GM10248 (cell line): ENCODE results near the gene RAD51B.

Experiments used
- CTCF ChIA-PET: fragments of 300-600 bp; sonication (Branson Sonifier 250); formaldehyde crosslinking; extraction: SDS; loops from one replicate; lab custom pipeline; 2021; ENCODE audit warnings: antibody characterized with exemption; lab: Yijun Ruan, JAX
- POLR2A ChIA-PET: fragments of 350-650 bp; sonication (Branson Sonifier 250); formaldehyde crosslinking; extraction: SDS; loops from one replicate; lab custom pipeline; 2020; ENCODE audit warnings: antibody characterized with exemption; lab: Yijun Ruan, JAX
- DNase-seq: peaks from one replicate; pipeline ENCODE4 v3.0.0; 2012; ENCODE audit errors: extremely low spot score
- TF ChIP-seq, protein P1 (sequence below): IDR thresholded peaks from 2 replicates; pipeline ENCODE4 v1.5.1; 2012; ENCODE audit warnings: mild to moderate bottlenecking, low read depth; ENCODE audit errors: extremely low read depth, missing control alignments, control extremely low read depth

RAD51B gene

DNA sequence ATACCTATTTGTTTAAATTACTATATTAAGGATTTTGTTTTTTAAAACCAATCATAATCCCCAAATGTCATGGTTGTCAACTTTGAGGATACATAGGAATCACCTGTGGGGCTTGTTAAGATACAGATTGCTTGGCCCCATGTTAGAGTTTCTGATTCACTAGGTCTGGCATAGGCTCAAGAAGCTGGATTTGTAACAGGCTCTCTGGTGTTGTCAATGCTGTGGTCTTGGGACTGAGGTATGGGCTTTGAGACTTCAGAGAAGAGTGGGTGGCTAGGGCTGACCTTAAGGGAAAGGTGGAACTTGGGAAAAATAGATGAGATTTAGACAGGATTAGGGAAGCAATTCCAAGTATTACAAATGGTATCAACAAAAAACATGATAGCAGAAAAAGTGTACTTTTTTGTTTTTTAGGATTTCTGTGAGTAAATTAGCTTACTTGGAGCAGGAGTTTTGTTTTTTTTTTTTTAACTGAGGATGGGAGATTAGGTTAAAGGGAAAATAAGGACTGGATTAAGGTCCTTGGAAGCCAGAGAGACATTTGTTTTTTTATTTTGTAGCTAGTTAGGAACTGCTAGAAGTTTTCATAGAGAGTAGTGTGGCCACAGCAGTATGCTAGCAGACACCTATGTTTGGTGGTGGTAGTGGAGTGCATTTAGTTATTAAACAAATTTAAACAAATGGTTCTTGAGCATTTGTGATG lies 88.6 kb downstream of the RAD51B start:
- ChIA-PET CTCF (interaction anchor here (1.1 kb wide), 1 partner anchor 35 kb away, joined by 3 read pairs; no protein-coding TSS in a partner anchor), POLR2A (no interaction called here)
- no peak for DNase-seq
- TF ChIP-seq, protein P1, sequence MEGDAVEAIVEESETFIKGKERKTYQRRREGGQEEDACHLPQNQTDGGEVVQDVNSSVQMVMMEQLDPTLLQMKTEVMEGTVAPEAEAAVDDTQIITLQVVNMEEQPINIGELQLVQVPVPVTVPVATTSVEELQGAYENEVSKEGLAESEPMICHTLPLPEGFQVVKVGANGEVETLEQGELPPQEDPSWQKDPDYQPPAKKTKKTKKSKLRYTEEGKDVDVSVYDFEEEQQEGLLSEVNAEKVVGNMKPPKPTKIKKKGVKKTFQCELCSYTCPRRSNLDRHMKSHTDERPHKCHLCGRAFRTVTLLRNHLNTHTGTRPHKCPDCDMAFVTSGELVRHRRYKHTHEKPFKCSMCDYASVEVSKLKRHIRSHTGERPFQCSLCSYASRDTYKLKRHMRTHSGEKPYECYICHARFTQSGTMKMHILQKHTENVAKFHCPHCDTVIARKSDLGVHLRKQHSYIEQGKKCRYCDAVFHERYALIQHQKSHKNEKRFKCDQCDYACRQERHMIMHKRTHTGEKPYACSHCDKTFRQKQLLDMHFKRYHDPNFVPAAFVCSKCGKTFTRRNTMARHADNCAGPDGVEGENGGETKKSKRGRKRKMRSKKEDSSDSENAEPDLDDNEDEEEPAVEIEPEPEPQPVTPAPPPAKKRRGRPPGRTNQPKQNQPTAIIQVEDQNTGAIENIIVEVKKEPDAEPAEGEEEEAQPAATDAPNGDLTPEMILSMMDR = no peak

DNA sequence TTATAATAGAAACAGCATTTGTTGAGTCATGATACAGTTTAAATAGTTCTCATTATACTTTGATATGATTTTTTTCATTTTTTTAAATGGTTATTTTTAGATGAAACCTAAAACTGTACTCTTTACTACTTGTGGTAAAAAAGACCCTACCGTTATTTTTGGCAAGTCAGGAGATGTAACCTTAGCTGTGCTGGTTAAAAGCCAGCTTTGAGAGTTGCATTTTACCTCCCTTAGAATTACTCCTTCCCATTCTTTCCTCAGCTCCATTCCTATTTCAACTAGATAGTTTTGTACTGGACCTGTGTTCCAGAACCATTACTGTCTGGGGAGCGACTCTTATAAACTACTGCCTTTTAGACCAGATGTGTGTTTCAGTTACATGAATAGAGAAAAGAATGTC lies 92.0 kb downstream of the RAD51B start:
- DNase-seq = no peak
- ChIA-PET CTCF (interaction anchor here (1.2 to 1.7 kb wide), 2 partner anchors 32 to 905 kb away, joined by 3 read pairs; no protein-coding TSS in a partner anchor), POLR2A (no interaction called here)
- TF ChIP-seq, protein P1 = no peak

DNA sequence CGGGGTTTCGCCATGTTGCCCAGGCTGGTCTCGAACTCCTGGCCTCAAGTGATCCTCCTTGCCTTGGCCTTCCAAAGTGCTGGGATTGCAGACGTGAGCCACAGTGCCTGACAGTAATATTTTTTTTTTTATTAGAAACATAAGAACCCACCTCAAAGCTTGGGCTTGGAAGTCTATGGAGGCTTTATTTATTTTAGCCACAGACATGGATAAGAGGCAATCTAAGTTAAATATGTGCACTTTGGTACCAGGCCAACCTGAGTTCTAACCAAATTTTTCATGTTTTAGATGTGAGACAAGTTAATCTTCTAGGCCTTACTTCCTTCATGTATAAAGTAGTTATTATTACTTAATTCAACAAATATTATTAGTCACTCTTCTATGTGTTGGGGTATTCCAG lies 96.9 kb downstream of the RAD51B start:
- ChIA-PET POLR2A (no interaction called here), CTCF (interaction anchor here (1.7 kb wide), 2 partner anchors 14 to 17 kb away, joined by 3 to 4 read pairs; no protein-coding TSS in a partner anchor)
- DNase-seq = no peak
- TF ChIP-seq, protein P1 = no peak

DNA sequence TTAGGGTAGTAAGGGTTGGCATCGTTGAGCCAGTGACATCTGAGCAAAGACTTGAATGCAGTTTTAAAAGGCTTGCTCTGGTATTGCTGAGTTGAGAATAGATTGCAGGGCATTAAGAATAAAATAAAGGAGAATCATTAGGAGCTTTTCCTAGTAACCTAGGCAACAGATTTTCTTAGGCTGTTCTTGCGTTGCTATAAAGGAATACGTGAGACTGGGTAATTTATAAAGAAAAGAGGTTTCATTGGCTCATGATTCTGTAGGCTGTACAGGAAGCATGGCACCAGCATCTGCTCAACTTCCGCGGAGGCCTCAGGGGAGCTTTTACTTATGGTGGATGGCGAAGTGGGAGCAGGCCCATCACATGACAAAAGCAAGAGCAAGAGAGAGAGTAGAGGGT lies 97.4 kb downstream of the RAD51B start:
- no peak for DNase-seq
- ChIA-PET POLR2A (no interaction called here), CTCF (interaction anchor here (1.7 kb wide), 1 partner anchor 16 kb away, joined by 4 read pairs; no protein-coding TSS in a partner anchor)
- TF ChIP-seq, protein P1 = no peak

DNA sequence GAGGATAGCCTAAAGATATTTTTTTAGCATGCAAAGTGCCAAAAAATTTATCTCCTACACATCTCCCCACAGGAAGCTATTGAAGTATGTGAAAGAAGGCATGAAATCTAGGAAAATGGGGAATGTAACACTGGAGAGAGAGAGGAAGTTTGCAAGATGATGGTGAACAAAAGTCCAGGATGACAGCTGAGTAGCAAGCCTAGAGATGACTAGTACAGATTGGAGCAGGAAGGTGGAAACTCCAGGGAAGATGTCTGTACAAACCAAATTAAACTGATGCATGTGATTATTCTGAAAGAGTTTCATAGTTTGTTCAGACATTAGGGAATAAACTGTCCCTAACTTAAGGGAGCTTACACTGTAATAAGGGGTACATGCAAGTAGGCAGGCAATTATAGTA lies 99.3 kb downstream of the RAD51B start:
- ChIA-PET POLR2A (no interaction called here), CTCF (interaction anchor here (1.2 to 1.8 kb wide), 3 partner anchors 14 to 19 kb away, joined by 4 to 7 read pairs (median 5); no protein-coding TSS in a partner anchor)
- TF ChIP-seq, protein P1 = no peak
- DNase-seq = no peak

DNA sequence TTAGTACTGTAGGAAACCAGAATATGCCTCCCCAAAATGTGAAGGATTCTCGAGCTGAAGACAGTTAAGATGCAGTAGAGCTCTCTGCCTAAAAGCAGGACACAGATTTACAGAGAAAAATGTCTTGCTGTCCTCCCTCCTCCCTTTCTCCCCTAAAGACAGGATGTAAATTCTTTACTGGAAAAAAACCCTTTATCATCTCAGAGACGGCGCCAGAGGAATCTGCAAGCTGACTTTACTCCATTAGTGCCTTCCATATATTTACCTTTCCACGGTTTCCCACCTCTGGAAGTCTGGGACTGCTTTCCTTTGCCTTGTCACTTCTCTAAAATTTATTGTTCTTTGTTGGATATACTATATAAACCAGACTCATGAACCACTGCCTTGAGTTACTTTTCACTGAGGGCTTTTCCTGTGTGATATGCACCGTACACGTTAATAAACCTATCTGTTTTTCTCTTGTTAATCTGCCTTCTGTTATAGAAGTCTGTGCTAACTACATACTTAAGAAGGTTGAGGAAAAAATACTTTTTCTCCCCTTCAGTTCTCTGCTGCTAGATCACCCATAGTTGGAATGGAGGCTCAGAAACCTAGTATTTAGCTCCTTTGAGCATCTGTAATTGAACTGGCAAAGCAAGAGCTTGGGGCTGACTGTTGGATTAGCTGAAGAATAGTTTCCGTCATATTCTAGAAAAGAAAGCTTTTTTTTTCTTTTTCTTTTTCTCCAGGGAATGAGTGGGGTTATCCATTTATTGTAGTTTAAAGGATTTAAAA lies 99.9 kb downstream of the RAD51B start:
- CTCF ChIA-PET = interaction anchor here (1.5 to 1.8 kb wide), 2 partner anchors 18 to 19 kb away, joined by 5 to 7 read pairs; no protein-coding TSS in a partner anchor
- TF ChIP-seq, protein P1 = no peak
- POLR2A ChIA-PET = no interaction called here
- no peak for DNase-seq
